HS-27A (cell line): Measurements from ENCODE around the gene GRHL3.

Experiments used
- DNase-seq: peaks from one replicate; pipeline ENCODE4 v3.0.0-alpha.2; 2012; ENCODE audit warnings: low read depth, missing footprints

GRHL3 gene

DNA sequence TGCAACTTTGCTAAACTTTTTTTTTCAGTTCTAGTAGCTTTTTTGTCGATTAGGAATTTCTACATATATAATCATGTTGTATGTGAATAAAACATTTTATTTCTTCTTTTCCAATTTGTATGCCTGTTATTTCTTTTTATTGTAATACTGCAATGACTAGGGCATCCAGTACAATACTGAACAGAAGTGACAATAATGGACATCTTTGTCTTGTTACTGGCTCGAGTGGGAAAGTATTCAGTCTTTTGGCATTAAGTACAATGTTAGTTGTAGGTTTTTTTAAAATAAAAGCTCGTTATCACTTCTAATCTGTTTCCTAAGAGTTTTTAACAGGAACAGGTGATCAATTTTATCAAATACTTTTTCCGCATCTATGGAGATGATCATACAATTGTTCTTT lies 84.6 kb downstream of the GRHL3 start:
- no peak for DNase-seq
